Uterus (tissue), 4 donors: ENCODE measurements around the gene HCK. TPM values are rescaled to one million over a fixed set of nuclear protein-coding genes. Genes with fewer than 3 reads are reported as not detected.

Experiments used
- DNase-seq, 2 donors: peaks; one replicate each; pipeline ENCODE4 v3.0.0-alpha.2; 2019 to 2020
- H3K27ac ChIP-seq, 2 donors: fragments of 200-600 bp; sonication (generic); 1 replicate in 1 of 2; 2 replicates in 1 of 2; pipeline ENCODE4 v1.5.1; 2016 to 2018
- H3K27me3 ChIP-seq, 2 donors: fragments of 200-600 bp; sonication (generic); one replicate each; pipeline ENCODE4 v1.5.1; 2018 to 2019; ENCODE audit warnings: control low read depth in 1 of 2
- H3K36me3 ChIP-seq, 2 donors: fragments of 200-600 bp; sonication (generic); one replicate each; pipeline ENCODE4 v1.5.1; 2019; ENCODE audit warnings: control low read depth in 1 of 2
- H3K4me1 ChIP-seq, 2 donors: fragments of 200-600 bp; sonication (generic); one replicate each; pipeline ENCODE4 v1.5.1; 2018 to 2019; ENCODE audit warnings: control low read depth in 1 of 2
- H3K4me3 ChIP-seq, 2 donors: fragments of 200-600 bp; sonication (generic); 1 replicate in 1 of 2; 2 replicates in 1 of 2; pipeline ENCODE4 v1.5.1; 2018 to 2019; ENCODE audit warnings: mild to moderate bottlenecking in 1 of 2
- H3K9me3 ChIP-seq, 2 donors: fragments of 200-600 bp; sonication (generic); one replicate each; pipeline ENCODE4 v1.5.1; 2019; ENCODE audit warnings: control low read depth in 1 of 2
- CTCF ChIP-seq, 4 experiments: fragments of 200-600 bp in 2 of 4; fragments of 450-650 bp in 2 of 4; sonication (generic) in 2 of 4; IDR thresholded peaks; one replicate each; pipeline ENCODE4 v1.5.1; 2016 to 2019; ENCODE audit warnings: antibody characterized with exemption in 4 of 4, mild to moderate bottlenecking in 2 of 4, moderate library complexity in 1 of 4
- POLR2A ChIP-seq, 2 donors: fragments of 450-650 bp; IDR thresholded peaks; one replicate each; pipeline ENCODE4 v1.6.1; 2016; ENCODE audit warnings: antibody characterized with exemption in 2 of 2, mild to moderate bottlenecking in 1 of 2, moderate library complexity in 1 of 2
- intact Hi-C: fragments of 100-400 bp; cut with DNase I; formaldehyde crosslinking; loops from one replicate; pipeline ENCODE4 v1.15.1; 2023; ENCODE audit warnings: low total_unique reads
- total RNA-seq, 4 donors: library from RNA; depleted of rRNA in 3 of 4; stranded (reverse); fragments of >200 nt in 3 of 4; gene quantifications; one replicate each; pipeline versions ENCODE4 v1.1.0 to v1.2.4, GENCODE V29; 2014 to 2023
- donor health status: DM: yes; HTN: yes; CAD: no.

HCK gene
- total RNA-seq, 4 donors from 2014 or later: 1.3 to 7.0 (median 4.1) TPM

GRCh38 chr20:32128167-32128566 is 76.1 kb downstream of the HCK start:
- Histone ChIP-seq H3K27me3 (no peaks in the 10 kb centered on the region), H3K27ac (no peak overlapping the region), H3K36me3 (no peaks in the 10 kb centered on the region), H3K4me1 (no peaks in the 10 kb centered on the region), H3K9me3 (no peaks in the 10 kb centered on the region), H3K4me3 (no peak overlapping the region)
- TF ChIP-seq POLR2A (IDR thresholded peaks at IDR 0.05): no peak
- TF ChIP-seq CTCF (IDR thresholded peaks at IDR 0.05): no peak
- DNase-seq: no peak
- intact Hi-C loops: no loop called here

GRCh38 chr20:32129863-32130262 is 77.8 kb downstream of the HCK start:
- DNase-seq: no peak
- no peaks in the 10 kb centered on the region for H3K4me1 ChIP-seq
- no peaks in the 10 kb centered on the region for H3K36me3 ChIP-seq
- no peak for TF ChIP-seq POLR2A (IDR thresholded peaks at IDR 0.05)
- no peak for TF ChIP-seq CTCF (IDR thresholded peaks at IDR 0.05)
- H3K9me3 ChIP-seq: no peaks in the 10 kb centered on the region
- no peak overlapping the region for H3K27ac ChIP-seq
- no peak overlapping the region for H3K4me3 ChIP-seq
- intact Hi-C loops: no loop called here
- H3K27me3 ChIP-seq: no peaks in the 10 kb centered on the region

- H3K4me3 ChIP-seq: no peak overlapping the region
- TF ChIP-seq POLR2A (IDR thresholded peaks at IDR 0.05) (no peak), CTCF (IDR thresholded peaks at IDR 0.05) (no peak)
- no peaks in the 10 kb centered on the region for H3K4me1 ChIP-seq
- intact Hi-C loops: no loop called here
- H3K36me3 ChIP-seq: no peaks in the 10 kb centered on the region
- H3K9me3 ChIP-seq: no peaks in the 10 kb centered on the region
- no peak for DNase-seq
- H3K27ac ChIP-seq: no peak overlapping the region
- H3K27me3 ChIP-seq: no peaks in the 10 kb centered on the region
Measured at GRCh38 chr20:32130352-32130751, 78.3 kb downstream of the HCK start.

- Histone ChIP-seq H3K36me3 (no peaks in the 10 kb centered on the region), H3K9me3 (no peaks in the 10 kb centered on the region), H3K27ac (no peak overlapping the region), H3K4me1 (no peaks in the 10 kb centered on the region), H3K27me3 (no peaks in the 10 kb centered on the region), H3K4me3 (no peak overlapping the region)
- no peak for DNase-seq
- intact Hi-C loops: no loop called here
- TF ChIP-seq POLR2A (IDR thresholded peaks at IDR 0.05) (no peak), CTCF (IDR thresholded peaks at IDR 0.05) (no peak)
Measured at GRCh38 chr20:32130965-32131364, 78.9 kb downstream of the HCK start.

GRCh38 chr20:32132911-32133549 is 81.0 kb downstream of the HCK start:
- intact Hi-C loops: no loop called here
- Histone ChIP-seq H3K4me1 (no peaks in the 10 kb centered on the region), H3K36me3 (no peaks in the 10 kb centered on the region), H3K9me3 (no peaks in the 10 kb centered on the region), H3K4me3 (no peak overlapping the region), H3K27me3 (no peaks in the 10 kb centered on the region), H3K27ac (no peak overlapping the region)
- no peak for DNase-seq
- TF ChIP-seq POLR2A (IDR thresholded peaks at IDR 0.05) (no peak), CTCF (IDR thresholded peaks at IDR 0.05) (no peak)
